HL-60 (cell line): ENCODE measurements around the gene BTBD7.

Experiments
- GABPA ChIP-seq: IDR thresholded peaks from 2 replicates; pipeline ENCODE4 v1.6.1; 2012; ENCODE audit warnings: low read depth
- POLR2AphosphoS5 ChIP-seq: IDR thresholded peaks from 2 replicates; pipeline ENCODE4 v1.6.1; 2012; ENCODE audit warnings: low read depth
- TF ChIP-seq, protein P1 (sequence below): IDR thresholded peaks from one replicate; pipeline ENCODE4 v1.5.1; 2011; ENCODE audit warnings: low read length, control low read depth, inconsistent platforms; ENCODE audit not compliant: insufficient read depth

DNA sequence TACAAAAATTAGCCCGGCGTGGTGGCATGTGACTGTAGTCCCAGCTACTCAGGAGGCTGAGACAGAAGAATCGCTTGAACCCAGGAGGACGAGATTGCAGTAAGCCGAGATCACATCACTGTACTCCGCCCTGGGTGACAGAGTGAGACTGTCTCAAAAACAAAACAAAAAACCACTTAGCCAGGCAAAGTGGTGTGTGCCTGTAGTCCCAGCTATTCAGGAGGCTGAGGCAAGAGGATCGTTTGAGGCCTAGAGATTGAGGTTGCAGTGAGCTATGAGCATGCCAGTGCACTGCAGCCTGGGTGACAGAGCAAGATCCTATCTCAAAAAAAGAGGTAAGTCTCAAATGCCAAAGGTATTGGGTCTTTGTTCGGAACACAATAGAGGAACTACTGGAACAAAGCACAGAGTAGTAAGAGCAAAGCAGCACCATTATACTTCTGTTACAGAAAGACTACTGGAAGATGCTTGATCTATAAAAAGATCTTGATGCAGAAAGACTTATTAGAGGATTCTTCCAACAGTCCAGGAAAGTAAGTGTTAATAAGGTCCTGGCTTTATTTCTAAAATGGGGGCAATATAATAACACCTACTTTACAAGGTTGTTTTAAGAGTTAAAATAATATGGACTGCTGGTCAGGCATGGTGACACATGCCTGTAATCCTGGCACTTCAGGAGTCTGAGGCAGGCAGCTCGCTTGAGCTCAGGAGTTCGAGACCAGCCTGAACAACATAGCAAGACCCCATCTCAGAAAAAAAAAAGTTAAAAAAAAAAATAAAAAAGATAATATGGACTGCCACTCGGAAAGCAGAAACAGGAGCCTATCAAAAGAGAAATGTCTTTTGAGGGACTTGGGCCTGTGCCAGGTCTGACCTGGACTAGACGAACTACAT, 29.9 kb downstream of the BTBD7 start:
- TF ChIP-seq, protein P1, sequence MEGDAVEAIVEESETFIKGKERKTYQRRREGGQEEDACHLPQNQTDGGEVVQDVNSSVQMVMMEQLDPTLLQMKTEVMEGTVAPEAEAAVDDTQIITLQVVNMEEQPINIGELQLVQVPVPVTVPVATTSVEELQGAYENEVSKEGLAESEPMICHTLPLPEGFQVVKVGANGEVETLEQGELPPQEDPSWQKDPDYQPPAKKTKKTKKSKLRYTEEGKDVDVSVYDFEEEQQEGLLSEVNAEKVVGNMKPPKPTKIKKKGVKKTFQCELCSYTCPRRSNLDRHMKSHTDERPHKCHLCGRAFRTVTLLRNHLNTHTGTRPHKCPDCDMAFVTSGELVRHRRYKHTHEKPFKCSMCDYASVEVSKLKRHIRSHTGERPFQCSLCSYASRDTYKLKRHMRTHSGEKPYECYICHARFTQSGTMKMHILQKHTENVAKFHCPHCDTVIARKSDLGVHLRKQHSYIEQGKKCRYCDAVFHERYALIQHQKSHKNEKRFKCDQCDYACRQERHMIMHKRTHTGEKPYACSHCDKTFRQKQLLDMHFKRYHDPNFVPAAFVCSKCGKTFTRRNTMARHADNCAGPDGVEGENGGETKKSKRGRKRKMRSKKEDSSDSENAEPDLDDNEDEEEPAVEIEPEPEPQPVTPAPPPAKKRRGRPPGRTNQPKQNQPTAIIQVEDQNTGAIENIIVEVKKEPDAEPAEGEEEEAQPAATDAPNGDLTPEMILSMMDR = no peak
- TF ChIP-seq POLR2AphosphoS5 (no peak), GABPA (no peak)
